Loucy (cell line): Measurements from ENCODE around the gene SEC23B.

Experiments
- H2AFZ ChIP-seq: fragments of 200-600 bp; sonication (generic); 2 replicates; pipeline ENCODE4 v1.6.0; 2016; ENCODE audit warnings: antibody characterized with exemption, mild to moderate bottlenecking, low read length, moderate library complexity
- H3F3A ChIP-seq: fragments of 200-600 bp; 2 replicates; pipeline ENCODE4 v1.6.0; 2016; ENCODE audit warnings: antibody characterized with exemption, low read depth, mild to moderate bottlenecking
- H3K27me3 ChIP-seq: fragments of 200-600 bp; sonication (generic); 2 replicates; pipeline ENCODE4 v1.6.1; 2014; ENCODE audit warnings: low read length, mild to moderate bottlenecking; ENCODE audit not compliant: insufficient read depth, poor library complexity, severe bottlenecking
- H3K36me3 ChIP-seq: fragments of 200-600 bp; sonication (generic); 2 replicates; pipeline ENCODE4 v1.6.1; 2016; ENCODE audit warnings: low read length; ENCODE audit not compliant: insufficient read depth
- H3K4me1 ChIP-seq: fragments of 200-600 bp; sonication (generic); 2 replicates; pipeline ENCODE4 v1.5.1; 2014; ENCODE audit warnings: low read length, mild to moderate bottlenecking; ENCODE audit not compliant: insufficient read depth, poor library complexity, severe bottlenecking
- H3K4me2 ChIP-seq: fragments of 200-600 bp; sonication (generic); 2 replicates; pipeline ENCODE4 v1.6.0; 2014; ENCODE audit warnings: antibody characterized with exemption, low read length, low read depth, mild to moderate bottlenecking; ENCODE audit not compliant: poor library complexity, severe bottlenecking
- H3K4me3 ChIP-seq: fragments of 200-600 bp; sonication (generic); 2 replicates; pipeline ENCODE4 v1.5.1; 2014; ENCODE audit warnings: low read length, mild to moderate bottlenecking, mixed read lengths; ENCODE audit not compliant: poor library complexity, severe bottlenecking
- H3K79me2 ChIP-seq: fragments of 200-600 bp; sonication (generic); 2 replicates; pipeline ENCODE4 v1.6.1; 2014; ENCODE audit warnings: low read length; ENCODE audit not compliant: insufficient read depth
- H3K9ac ChIP-seq: fragments of 200-600 bp; sonication (generic); 2 replicates; pipeline ENCODE4 v1.6.0; 2014; ENCODE audit warnings: mild to moderate bottlenecking, low read depth, low read length, moderate library complexity; ENCODE audit not compliant: poor library complexity, severe bottlenecking
- H3K9me2 ChIP-seq: fragments of 200-600 bp; sonication (generic); replicated peaks from 2 replicates; pipeline ENCODE4 v1.6.1; 2016; ENCODE audit warnings: low read depth, low read length, mixed read lengths
- H3K9me3 ChIP-seq: fragments of 200-600 bp; sonication (generic); 2 replicates; pipeline ENCODE4 v1.6.1; 2014; ENCODE audit warnings: mild to moderate bottlenecking, antibody characterized with exemption, low read length, low read depth; ENCODE audit not compliant: insufficient read depth
- H4K20me1 ChIP-seq: fragments of 200-600 bp; sonication (generic); 2 replicates; pipeline ENCODE4 v1.6.0; 2014; ENCODE audit warnings: antibody characterized with exemption, low read length, mild to moderate bottlenecking; ENCODE audit not compliant: insufficient read depth, poor library complexity, severe bottlenecking
- EZH2phosphoT487 ChIP-seq: fragments of 200-600 bp; IDR thresholded peaks from 2 replicates; pipeline ENCODE4 v1.6.1; 2018; ENCODE audit warnings: antibody characterized with exemption, mild to moderate bottlenecking, moderate library complexity, borderline replicate concordance
- TF ChIP-seq, protein P1 (sequence below): fragments of 200-600 bp; sonication (generic); conservative IDR thresholded peaks from 2 replicates; pipeline ENCODE4 v1.5.1; 2014; ENCODE audit warnings: mild to moderate bottlenecking, antibody characterized with exemption, low read length

Gene SEC23B

DNA sequence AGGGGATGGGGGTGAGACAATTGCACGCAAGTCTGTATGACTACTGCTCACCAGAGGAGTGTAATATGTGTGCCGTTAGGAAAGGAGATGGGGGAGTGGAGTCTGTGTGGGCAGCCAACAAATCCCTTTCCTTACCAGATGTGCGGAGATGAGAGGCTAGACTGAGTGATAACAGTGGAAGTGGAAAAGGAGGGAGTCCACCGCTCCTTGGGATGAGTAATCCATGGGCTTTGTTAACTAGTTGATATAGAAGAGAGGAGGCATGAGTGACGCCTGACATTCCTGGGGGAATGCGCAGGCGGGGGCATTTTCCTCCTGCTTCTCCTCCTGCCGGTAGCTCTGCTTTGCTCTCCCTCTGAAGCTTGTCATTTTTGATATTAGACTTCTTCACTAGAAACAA is 46.0 kb downstream of the SEC23B start:
- Histone ChIP-seq H3K4me3 (no peak overlapping the region), H3K4me1 (no peaks in the 10 kb centered on the region), H3K9me3 (no peaks in the 10 kb centered on the region), H2AFZ (no peak overlapping the region), H3K36me3 (peaks cover 61% of the 10 kb centered on the region; the same call in 1 of the 2 replicates), H3F3A (no peaks in the 10 kb centered on the region), H3K9me2 (no peaks in the 10 kb centered on the region), H3K9ac (no peak overlapping the region), H4K20me1 (no peaks in the 10 kb centered on the region), H3K27me3 (no peaks in the 10 kb centered on the region), H3K79me2 (no peaks in the 10 kb centered on the region), H3K4me2 (no peak overlapping the region)
- TF ChIP-seq, protein P1, sequence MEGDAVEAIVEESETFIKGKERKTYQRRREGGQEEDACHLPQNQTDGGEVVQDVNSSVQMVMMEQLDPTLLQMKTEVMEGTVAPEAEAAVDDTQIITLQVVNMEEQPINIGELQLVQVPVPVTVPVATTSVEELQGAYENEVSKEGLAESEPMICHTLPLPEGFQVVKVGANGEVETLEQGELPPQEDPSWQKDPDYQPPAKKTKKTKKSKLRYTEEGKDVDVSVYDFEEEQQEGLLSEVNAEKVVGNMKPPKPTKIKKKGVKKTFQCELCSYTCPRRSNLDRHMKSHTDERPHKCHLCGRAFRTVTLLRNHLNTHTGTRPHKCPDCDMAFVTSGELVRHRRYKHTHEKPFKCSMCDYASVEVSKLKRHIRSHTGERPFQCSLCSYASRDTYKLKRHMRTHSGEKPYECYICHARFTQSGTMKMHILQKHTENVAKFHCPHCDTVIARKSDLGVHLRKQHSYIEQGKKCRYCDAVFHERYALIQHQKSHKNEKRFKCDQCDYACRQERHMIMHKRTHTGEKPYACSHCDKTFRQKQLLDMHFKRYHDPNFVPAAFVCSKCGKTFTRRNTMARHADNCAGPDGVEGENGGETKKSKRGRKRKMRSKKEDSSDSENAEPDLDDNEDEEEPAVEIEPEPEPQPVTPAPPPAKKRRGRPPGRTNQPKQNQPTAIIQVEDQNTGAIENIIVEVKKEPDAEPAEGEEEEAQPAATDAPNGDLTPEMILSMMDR = no peak
- TF ChIP-seq EZH2phosphoT487 = no peak

DNA sequence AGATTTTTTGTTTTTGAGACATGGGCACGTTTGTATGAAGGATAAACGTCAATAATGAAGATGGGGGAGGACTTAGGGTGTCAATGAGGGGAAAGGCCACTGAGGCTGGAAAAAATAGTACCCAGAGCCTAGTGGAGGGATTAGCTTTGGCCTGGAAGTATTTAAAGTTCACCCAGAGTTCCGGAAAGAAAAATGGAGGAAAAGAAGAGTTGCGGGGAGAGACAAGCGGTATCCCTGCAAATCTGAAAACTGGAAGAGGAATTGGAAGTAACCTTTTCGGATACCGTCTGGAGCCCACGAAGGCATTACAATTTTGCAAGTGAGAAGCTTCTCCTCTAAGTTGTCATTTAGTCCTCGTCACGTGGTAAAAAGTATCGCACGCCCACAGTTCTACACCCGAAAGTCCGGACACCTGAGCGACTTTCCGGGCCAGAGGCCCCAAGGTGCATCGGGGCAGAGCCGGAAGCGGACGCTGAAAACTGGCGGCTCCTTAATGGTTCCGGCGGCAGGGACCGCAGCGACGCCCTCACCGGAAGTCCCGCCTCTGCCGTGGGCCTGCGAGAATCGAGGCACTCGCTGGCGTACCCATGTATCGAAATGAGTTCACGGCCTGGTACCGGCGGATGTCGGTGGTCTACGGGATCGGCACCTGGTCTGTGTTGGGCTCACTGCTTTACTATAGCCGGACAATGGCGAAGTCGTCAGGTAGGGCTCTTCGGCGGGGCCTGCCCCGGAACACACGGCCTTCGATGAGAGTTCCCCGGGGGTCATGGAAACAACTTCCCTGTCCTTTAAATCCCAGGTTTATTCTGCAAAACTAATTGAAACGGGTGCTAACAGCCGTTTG is 59.4 kb downstream of the SEC23B start, which contains the start of gene SMIM26:
Gene SMIM26 (plus strand): TSS at position 541 of the 847 bp plus-strand sequence. CDS start 47 bp downstream, at position 588.
- no peak for TF ChIP-seq EZH2phosphoT487
- TF ChIP-seq, protein P1 = no peak
- H3K79me2 ChIP-seq = peaks cover 26% of the 10 kb centered on the region
- no peaks in the 10 kb centered on the region for H3K9me3 ChIP-seq
- H3K9ac ChIP-seq = peak within 1 kb of the TSS; percentile 91
- peak within 1 kb of the TSS; percentile 91 for H2AFZ ChIP-seq
- H3F3A ChIP-seq = no peaks in the 10 kb centered on the region
- no peaks in the 10 kb centered on the region for H3K27me3 ChIP-seq
- no peaks in the 10 kb centered on the region for H4K20me1 ChIP-seq
- H3K4me1 ChIP-seq = peaks cover 16% of the 10 kb centered on the region
- peak within 1 kb of the TSS; percentile 92 for H3K4me3 ChIP-seq
- H3K4me2 ChIP-seq = peak within 1 kb of the TSS; percentile 80
- H3K9me2 ChIP-seq = no peaks in the 10 kb centered on the region
- peaks cover 13% of the 10 kb centered on the region; the same call in 1 of the 2 replicates for H3K36me3 ChIP-seq

DNA sequence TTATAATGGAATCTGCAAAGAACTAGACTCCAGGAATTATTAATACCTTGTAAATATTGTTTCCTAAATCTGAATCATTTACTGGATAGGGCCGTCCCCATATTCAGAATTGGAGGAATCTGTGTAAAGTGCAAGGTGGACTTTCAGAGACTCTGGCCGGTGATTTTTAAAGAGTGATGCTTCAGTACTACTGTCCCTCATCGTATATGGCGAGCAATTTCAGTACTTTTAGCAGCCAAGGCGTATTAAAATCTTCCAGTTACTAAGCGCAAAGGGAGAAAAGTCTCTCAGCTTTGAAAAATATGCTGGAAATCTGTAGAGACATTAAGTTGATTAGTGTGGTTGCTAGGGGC is 60.0 kb downstream of the SEC23B start:
- peak overlapping the region; percentile 80 for H3K4me2 ChIP-seq
- H2AFZ ChIP-seq = peak overlapping the region; percentile 91
- TF ChIP-seq EZH2phosphoT487 = no peak
- TF ChIP-seq, protein P1 = no peak
- no peaks in the 10 kb centered on the region for H3K9me3 ChIP-seq
- H3K9me2 ChIP-seq = no peaks in the 10 kb centered on the region
- H3K79me2 ChIP-seq = peaks cover 26% of the 10 kb centered on the region
- H4K20me1 ChIP-seq = no peaks in the 10 kb centered on the region
- peaks cover 16% of the 10 kb centered on the region for H3K4me1 ChIP-seq
- H3K9ac ChIP-seq = peak overlapping the region; percentile 91
- no peaks in the 10 kb centered on the region for H3K27me3 ChIP-seq
- peaks cover 7% of the 10 kb centered on the region; the same call in 1 of the 2 replicates for H3K36me3 ChIP-seq
- no peaks in the 10 kb centered on the region for H3F3A ChIP-seq
- peak overlapping the region; percentile 92 for H3K4me3 ChIP-seq
